ENCODE measurements around the gene MINDY1.

MINDY1 gene

DNA sequence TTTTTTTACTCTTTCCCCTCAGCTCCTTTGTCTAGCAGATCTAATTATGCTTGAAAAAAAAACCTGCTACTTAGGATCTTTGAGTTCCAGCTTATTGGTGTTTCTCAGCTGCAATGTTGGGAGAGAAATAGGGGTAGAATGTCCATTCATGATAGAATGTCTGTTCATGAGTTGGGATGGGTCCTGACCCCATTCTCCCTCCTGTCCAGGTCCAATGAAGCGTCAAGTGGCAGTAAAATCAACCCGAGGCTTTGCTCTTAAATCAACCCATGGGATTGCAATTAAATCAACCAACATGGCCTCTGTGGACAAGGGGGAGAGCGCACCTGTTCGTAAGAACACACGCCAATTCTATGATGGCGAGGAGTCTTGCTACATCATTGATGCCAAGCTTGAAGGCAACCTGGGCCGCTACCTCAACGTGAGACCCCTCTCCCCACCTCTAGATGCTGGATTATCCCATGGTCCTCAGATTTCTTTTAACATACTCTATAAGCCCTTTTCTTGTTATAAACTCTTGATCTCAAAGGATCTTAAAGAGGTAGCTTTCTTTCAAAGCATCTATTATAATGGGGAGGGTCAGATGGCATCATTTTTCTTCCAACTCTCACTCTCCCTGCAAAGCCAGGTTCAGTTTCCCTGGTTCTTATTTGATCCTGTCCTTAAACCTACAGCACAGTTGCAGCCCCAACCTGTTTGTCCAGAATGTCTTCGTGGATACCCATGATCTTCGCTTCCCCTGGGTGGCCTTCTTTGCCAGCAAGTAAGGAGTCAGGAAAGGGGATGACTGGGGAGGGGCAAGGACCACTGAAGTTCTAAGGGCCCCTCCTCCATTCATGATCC lies 43.2 kb downstream of the MINDY1 start:
- no peak for DNase-seq

- no peak for DNase-seq
Measured at GRCh38 chr1:150961756-150962155, 44.9 kb downstream of the MINDY1 start.

GRCh38 chr1:150960646-150961045 lies 46.1 kb downstream of the MINDY1 start:
- no peak for DNase-seq

GRCh38 chr1:150957666-150958065 lies 49.0 kb downstream of the MINDY1 start:
- DNase-seq: no peak

DNA sequence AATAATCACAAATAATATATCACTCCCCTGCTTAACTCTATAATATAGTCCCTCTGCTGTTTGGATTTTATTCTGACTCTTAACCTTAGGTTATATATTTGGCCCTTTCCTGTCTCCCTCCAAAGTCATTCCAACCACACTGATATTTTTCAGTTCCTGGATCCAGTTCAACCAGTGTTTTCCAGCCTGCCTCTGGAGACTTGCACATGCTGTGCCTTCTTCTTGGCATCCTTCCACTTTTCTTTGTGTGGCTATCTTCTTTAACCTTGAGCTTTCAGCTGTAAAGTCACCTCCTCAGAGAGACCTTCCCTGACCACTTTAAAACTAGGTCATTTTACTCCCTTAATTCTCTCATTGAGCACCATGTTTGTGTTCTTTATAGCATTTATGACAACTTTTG lies 51.4 kb downstream of the MINDY1 start:
- DNase-seq: no peak

DNA sequence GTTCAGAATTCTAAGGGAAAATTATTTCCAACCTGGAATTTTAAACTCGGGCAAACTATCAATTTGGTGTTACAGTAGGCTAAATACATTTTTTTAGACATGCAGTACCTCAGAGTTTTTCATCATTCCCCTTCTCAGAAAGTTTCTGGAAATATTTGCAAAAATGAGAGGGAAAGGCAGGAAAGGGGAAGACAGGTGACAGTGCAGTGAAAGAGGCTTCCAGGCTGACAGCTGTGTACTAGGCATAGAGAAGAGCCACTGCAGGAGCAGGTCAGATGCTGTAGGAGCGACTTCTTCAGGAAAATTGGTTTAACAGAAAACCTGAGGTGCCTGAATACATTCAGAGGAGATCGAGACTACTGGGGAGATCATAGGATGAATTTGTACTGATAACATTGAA lies 52.0 kb downstream of the MINDY1 start:
- no peak for DNase-seq
